Stomach (tissue), 9 donors: Measurements from ENCODE around the gene ZNF324. TPM values are rescaled to one million over a fixed set of nuclear protein-coding genes. Genes with fewer than 3 reads are reported as not detected.

Source experiments
- DNase-seq, 2 donors: peaks; one replicate each; pipeline versions ENCODE4 v3.0.0 to v3.0.0-alpha.2; 2013 to 2019
- H3K27ac ChIP-seq, 5 donors: fragments of 200-600 bp in 4 of 5; sonication (generic) in 4 of 5; one replicate each; pipeline ENCODE4 v1.5.1; 2013 to 2019; ENCODE audit warnings: mild to moderate bottlenecking in 1 of 5, moderate library complexity in 1 of 5
- H3K27me3 ChIP-seq, 3 donors: fragments of 200-600 bp; sonication (generic); one replicate each; pipeline ENCODE4 v1.5.1; 2017 to 2019; ENCODE audit warnings: mixed run types in 1 of 3
- H3K36me3 ChIP-seq, 4 donors: fragments of 200-600 bp; sonication (generic); 1 replicate in 3 of 4; 2 replicates in 1 of 4; pipeline ENCODE4 v1.5.1; 2016 to 2019
- H3K4me1 ChIP-seq, 4 donors: fragments of 200-600 bp; sonication (generic); one replicate each; pipeline ENCODE4 v1.5.1; 2016 to 2019
- H3K4me3 ChIP-seq, 4 donors: fragments of 200-600 bp; sonication (generic) in 3 of 4; one replicate each; pipeline ENCODE4 v1.5.1; 2016 to 2019; ENCODE audit warnings: mild to moderate bottlenecking in 1 of 4
- H3K9me3 ChIP-seq, 4 donors: fragments of 200-600 bp; sonication (generic); one replicate each; pipeline ENCODE4 v1.5.1; 2016 to 2019
- CTCF ChIP-seq, 7 experiments: fragments of 450-650 bp in 4 of 7; fragments of 200-600 bp in 3 of 7; sonication (generic) in 3 of 7; IDR thresholded peaks; one replicate each; pipeline ENCODE4 v1.5.1; 2016 to 2019; ENCODE audit warnings: antibody characterized with exemption in 7 of 7, control low read depth in 2 of 7, mild to moderate bottlenecking in 1 of 7
- EP300 ChIP-seq: sonication (generic); formaldehyde crosslinking; IDR thresholded peaks from one replicate; pipeline ENCODE4 v1.6.1; 2017; ENCODE audit warnings: antibody characterized with exemption
- POLR2A ChIP-seq, 4 donors: fragments of 450-650 bp; IDR thresholded peaks; one replicate each; pipeline ENCODE4 v1.6.1; 2016; ENCODE audit warnings: antibody characterized with exemption in 4 of 4, control low read depth in 2 of 4, mild to moderate bottlenecking in 1 of 4, moderate library complexity in 1 of 4
- POLR2AphosphoS5 ChIP-seq, 3 donors: sonication (generic); formaldehyde crosslinking; IDR thresholded peaks; one replicate each; pipeline ENCODE4 v1.6.1; 2016; ENCODE audit warnings: antibody characterized with exemption in 3 of 3
- WGBS, 5 donors: extraction: QIAGEN DNeasy Blood & Tissue Kit in 3 of 5; methylation state at CpG; one replicate each; pipeline versions ENCODE4 v1.1.5 to v1.1.7; 2013 to 2018; 5-methylcytosine and 5-hydroxymethylcytosine counted together
- intact Hi-C: fragments of 100-400 bp; cut with DNase I; formaldehyde crosslinking; loops from one replicate; pipeline ENCODE4 v1.15.1; 2023; ENCODE audit warnings: low total_unique reads
- polyA plus RNA-seq, 3 donors: library from polyadenylated mRNA; stranded (reverse); fragments of 200-250 nt; gene quantifications; one replicate each; pipeline ENCODE4 v1.2.3, GENCODE V29; 2013
- total RNA-seq, 5 donors: library from RNA; depleted of rRNA; stranded (reverse); fragments of >200 nt; gene quantifications; one replicate each; pipeline versions ENCODE4 v1.1.0 to v1.2.3, GENCODE V29; 2014 to 2016
- donor health status: healthy with polysubstance abuse.
- donor health status: Bipolar disorder and iron deficiency.
- donor health status: healthy.

ZNF324 gene
- total and polyA plus RNA-seq, 8 donors = 1.7 to 11.9 (median 5.8) TPM

GRCh38 chr19:58515259-58515658 lies 48.4 kb downstream of the ZNF324 start:
- H3K4me3 ChIP-seq = no peak overlapping the region
- H3K36me3 ChIP-seq = peaks cover 16 to 26% (median 23%) of the 10 kb centered on the region in 4 donors
- 87 to 97% (median 91%) methylated on average over 2 of the region's 2 CpGs for WGBS, 5 donors
- no peak overlapping the region for H3K27ac ChIP-seq
- no peaks in the 10 kb centered on the region for H3K9me3 ChIP-seq
- intact Hi-C loops = no loop called here
- no peak for DNase-seq
- peaks cover 30 to 73% (median 65%) of the 10 kb centered on the region in 4 donors for H3K4me1 ChIP-seq
- H3K27me3 ChIP-seq = no peaks in the 10 kb centered on the region
- TF ChIP-seq EP300 (no peak), POLR2A (IDR thresholded peaks at IDR 0.05) (no peak), CTCF (IDR thresholded peaks at IDR 0.05) (no peak)

GRCh38 chr19:58516246-58516836 lies 49.5 kb downstream of the ZNF324 start:
- Histone ChIP-seq H3K27me3 (no peaks in the 10 kb centered on the region), H3K4me3 (peak overlapping the region in 1 of 4 donors; percentile 6), H3K9me3 (no peaks in the 10 kb centered on the region), H3K36me3 (peaks cover 16 to 26% (median 23%) of the 10 kb centered on the region in 4 donors), H3K27ac (no peak overlapping the region), H3K4me1 (peaks cover 35 to 78% (median 70%) of the 10 kb centered on the region in 4 donors)
- intact Hi-C loops = no loop called here
- TF ChIP-seq CTCF (IDR thresholded peaks at IDR 0.05) (no peak), POLR2AphosphoS5 (IDR thresholded peaks at IDR 0.05) (no peak), EP300 (no peak), POLR2A (IDR thresholded peaks at IDR 0.05) (no peak)
- DNase-seq = no peak
- WGBS, 5 donors = 86 to 94% (median 91%) methylated on average over 23 to 25 of the region's 25 CpGs

GRCh38 chr19:58516964-58517833 lies 50.3 kb downstream of the ZNF324 start:
- peak overlapping the region in 2 of 4 donors; percentile 87 to 94 for H3K4me3 ChIP-seq
- no peaks in the 10 kb centered on the region for H3K9me3 ChIP-seq
- intact Hi-C loops = no loop called here
- 88 to 94% (median 93%) methylated on average over 53 to 65 of the region's 65 CpGs for WGBS, 5 donors
- no peak for TF ChIP-seq POLR2AphosphoS5 (IDR thresholded peaks at IDR 0.05)
- TF ChIP-seq POLR2A (IDR thresholded peaks at IDR 0.05) = no peak
- no peak for TF ChIP-seq EP300
- no peak for TF ChIP-seq CTCF (IDR thresholded peaks at IDR 0.05)
- H3K27ac ChIP-seq = peak overlapping the region in 3 of 5 donors; percentile 97 to 100 (median 98)
- no peaks in the 10 kb centered on the region for H3K27me3 ChIP-seq
- peaks cover 35 to 73% (median 70%) of the 10 kb centered on the region in 4 donors for H3K4me1 ChIP-seq
- peak in 1 of 2 donors; percentile 13 for DNase-seq
- peaks cover 16 to 26% (median 23%) of the 10 kb centered on the region in 4 donors for H3K36me3 ChIP-seq

GRCh38 chr19:58518256-58519086 lies 51.6 kb downstream of the ZNF324 start:
- no peaks in the 10 kb centered on the region for H3K27me3 ChIP-seq
- no peaks in the 10 kb centered on the region for H3K9me3 ChIP-seq
- peaks cover 33 to 70% (median 64%) of the 10 kb centered on the region in 4 donors for H3K4me1 ChIP-seq
- peaks cover 16 to 25% (median 23%) of the 10 kb centered on the region in 4 donors for H3K36me3 ChIP-seq
- peak in 1 of 2 donors; percentile 46 for DNase-seq
- TF ChIP-seq EP300 = no peak
- TF ChIP-seq CTCF (IDR thresholded peaks at IDR 0.05) = peak in 3 of 7 experiments; percentile 28 to 58 (median 35)
- peak overlapping the region; percentile 96 to 100 (median 98) for H3K27ac ChIP-seq
- WGBS, 5 donors = 5 to 9% (median 7%) methylated on average over 18 to 22 of the region's 22 CpGs
- H3K4me3 ChIP-seq = peak overlapping the region; percentile 80 to 94 (median 86)
- intact Hi-C loops = no loop called here
